GDM1 (cell line): Measurements from ENCODE around the gene DENND4C.
"Not testable (repeated sequence)": the region's sequence is repeated elsewhere in the genome, so short reads cannot be mapped to it uniquely, and the experiment has no call there.

ENCODE experiments used
- DNase-seq: peaks from one replicate; lab custom pipeline; 2025; lab: John Stamatoyannopoulos, UW

DENND4C gene

DNA sequence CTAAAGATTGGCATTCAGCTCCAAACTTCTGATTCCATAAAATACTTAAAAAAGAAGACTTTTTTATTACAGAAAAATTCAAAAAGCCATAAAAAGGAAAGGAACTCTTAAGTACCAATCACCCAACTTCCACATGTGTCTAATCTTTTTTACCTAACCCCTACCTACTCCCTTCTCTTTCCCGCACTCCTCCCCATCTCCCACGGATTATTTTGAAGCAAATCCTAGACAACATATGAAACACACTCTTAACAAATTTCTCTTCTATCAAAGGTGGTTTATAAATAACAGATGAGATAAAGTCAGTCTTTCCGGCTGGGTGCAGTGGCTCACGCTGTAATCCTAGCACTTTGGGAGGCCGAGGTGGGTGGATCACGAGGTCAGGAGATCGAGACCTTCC lies 5.9 kb upstream of the DENND4C start:
- DNase-seq, result no peak

DNA sequence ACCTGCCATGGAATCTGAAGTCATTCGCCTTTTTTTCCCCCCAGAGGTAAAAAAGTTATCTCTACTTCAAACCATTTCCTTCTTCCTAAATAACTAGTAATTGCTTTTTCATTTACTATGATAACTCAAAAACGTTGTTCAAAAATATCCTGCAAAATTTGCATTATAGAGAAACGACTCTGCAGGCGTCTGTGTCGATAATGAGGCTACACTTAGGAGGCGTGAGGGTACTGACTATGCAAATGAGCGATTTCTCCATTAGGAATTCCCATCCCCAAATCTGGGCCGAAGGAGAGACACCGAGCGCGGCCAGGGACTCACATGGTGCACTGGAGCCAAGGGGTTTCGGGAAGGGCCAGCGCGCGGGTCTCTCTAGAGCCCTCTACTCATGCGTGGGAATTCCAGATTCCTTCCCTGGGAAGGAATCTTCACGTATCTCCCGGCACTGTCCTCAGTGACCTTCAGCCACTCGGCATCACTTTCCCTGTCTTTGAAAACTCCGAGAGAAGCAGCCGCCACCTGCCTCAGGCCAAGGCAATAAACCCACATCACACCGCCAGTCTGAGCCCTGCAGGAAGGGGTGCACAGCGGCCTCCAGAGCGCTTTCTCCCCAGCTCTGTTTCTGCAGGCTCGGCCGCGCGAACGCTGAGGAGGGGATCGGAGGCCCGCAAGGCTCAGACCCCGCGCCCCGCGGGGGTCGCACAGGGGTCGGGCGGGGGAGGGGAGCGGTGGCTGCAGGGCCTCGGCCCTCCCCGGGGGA lies 718 bp upstream of the DENND4C start:
- DNase-seq, result no peak

DNA sequence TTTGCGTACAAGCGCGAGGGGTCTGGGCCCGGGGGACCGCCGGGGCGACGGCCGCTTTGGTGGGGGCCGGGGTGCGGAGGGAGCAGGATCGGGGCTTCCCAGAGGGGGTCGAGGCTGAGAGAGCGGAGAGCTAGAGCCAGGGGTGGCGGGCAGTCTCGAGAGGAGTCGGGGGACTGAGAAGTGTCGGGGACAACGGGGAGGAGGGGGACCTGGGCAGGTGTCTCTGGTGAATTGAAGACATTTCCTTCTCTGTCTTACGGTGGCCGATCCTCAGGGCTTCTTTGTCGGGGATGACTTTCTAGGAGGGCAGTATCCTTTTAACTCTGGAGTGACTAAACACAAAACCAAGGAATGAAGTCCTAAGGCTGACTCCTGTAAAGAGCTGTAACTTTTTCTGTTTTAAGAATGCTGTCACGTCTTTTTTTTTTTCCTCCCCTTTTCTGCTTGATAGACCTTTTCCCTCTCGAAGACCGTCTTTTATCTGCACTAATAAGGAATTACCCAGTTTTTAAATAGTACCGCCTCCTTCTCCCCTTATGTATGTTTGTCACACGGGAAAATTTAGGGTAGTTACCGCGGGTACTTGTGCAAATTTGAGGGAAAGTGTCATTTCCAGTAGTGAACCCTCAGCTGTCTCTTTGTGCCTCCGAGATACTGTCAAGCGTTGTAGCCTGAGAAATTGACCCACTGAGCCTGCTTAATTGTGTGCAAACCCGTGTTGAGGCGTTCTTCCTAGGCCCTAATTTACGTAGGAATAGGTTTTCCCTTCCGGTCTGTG lies 822 bp downstream of the DENND4C start:
- DNase-seq, result no peak

DNA sequence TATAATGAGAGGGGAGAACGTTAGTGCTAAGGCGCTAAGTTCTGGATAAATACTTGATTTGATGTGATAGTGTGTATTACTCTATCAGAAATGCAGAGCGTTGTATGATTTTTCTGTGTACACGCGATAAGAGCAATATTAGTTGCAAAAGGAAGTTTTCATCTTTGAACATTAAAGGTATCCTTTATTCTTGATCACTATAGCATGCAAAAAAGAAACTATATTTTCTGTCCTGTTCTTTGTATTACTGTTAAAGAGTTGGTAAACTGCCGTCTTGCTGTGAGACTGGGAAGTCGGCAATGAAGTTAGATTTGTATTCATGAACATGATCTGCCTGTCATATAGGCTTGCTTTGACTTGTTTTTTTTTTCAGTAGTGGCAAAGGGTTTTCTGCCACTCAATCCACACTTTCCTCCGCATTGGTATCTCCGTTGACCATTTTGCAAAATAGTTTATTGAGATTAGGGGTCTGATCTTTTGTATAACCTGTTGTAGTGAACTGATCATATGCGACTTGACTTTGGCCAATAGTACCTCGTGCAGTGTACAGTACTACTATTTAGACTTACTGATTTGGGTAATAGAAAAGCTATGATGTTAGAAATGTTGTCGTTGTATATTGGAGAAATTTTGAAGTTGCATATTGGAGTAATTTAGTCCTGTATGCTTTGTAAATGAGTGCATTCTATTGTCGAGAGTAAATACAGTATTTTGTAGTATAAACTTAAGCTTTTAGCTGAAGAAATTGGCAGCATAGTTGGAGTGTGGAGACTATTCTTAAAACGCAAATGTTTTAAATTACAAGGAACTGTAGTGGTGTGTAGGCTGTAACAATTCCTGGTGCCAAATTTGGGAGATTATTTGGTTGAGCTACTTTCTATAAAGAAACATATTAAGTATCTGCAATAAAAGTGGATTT lies 1.7 kb downstream of the DENND4C start:
- DNase-seq, result no peak

DNA sequence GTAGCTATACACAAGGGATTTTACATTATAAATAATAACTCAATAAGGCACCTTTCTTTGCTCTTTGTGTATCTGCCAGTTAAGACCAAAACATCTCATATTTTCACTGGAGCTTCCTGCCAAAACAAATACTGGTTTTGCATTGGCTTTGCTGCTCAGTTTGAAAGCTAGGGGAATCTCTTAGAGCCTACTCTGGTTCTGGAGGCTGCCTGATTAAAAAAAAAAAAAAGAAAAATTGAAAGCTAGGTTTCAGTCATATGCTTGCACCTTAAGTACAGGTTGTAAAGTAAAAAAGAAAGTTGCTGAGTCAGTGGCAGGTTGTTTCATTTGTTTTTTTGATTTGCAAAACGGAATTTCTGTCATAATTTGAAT lies 2.3 kb downstream of the DENND4C start:
- DNase-seq, result no peak

DNA sequence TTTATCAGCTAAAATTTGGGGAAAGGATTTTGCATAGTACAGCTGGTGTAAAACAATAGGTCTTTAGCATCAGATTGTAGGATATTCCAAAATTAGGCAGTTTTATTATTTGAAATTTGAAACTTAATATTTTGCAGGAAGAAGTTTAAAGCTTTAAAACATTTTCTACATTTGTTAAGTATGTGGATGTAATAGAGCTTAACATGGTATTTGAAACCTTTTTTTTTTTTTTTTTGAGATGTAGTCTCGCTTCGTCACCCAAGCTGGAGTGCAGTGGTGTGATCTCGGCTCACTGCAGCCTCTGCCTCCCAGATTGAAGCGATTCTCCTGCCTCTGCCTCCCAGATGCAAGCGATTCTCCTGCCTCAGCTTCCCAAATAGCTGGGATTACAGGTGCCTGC lies 2.9 kb downstream of the DENND4C start:
- no peak for DNase-seq

DNA sequence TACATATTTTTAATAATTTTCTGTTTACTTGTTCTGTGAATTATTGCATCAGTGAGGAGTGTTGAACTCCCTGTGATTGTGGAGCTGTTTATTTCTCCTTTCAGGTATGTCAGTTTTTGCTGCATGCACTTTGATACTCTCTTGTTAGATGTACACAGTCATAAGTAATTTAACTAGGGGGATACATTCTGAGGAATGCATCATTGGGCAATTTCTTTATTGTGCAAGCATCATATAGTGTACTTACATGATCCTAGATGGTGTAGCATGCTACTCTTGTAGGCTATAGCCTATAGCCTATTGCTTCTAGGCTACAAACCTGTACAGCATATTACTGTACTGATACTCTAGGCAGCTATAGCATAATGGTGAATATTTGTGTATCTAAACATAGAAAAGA lies 9.5 kb downstream of the DENND4C start:
- DNase-seq, result no peak

DNA sequence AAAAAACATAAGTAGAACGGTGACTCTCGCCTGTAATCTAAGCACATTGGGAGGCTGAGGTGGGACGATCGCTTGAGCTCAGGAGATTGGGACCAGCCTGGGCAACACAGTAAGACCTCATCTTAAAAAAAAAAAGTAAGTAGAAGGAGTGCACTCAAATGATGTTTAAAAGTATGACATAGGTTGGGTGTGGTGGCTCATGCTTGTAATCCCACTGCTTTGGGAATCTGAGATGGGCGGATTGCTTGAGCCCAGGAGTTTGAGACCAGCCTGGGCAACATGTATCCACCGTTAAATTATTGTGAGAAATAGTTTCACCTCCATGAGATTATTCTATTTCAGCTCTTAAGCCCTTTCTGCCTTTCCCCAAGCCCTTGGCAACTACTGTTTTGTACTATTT lies 11.2 kb downstream of the DENND4C start:
- no peak for DNase-seq

DNA sequence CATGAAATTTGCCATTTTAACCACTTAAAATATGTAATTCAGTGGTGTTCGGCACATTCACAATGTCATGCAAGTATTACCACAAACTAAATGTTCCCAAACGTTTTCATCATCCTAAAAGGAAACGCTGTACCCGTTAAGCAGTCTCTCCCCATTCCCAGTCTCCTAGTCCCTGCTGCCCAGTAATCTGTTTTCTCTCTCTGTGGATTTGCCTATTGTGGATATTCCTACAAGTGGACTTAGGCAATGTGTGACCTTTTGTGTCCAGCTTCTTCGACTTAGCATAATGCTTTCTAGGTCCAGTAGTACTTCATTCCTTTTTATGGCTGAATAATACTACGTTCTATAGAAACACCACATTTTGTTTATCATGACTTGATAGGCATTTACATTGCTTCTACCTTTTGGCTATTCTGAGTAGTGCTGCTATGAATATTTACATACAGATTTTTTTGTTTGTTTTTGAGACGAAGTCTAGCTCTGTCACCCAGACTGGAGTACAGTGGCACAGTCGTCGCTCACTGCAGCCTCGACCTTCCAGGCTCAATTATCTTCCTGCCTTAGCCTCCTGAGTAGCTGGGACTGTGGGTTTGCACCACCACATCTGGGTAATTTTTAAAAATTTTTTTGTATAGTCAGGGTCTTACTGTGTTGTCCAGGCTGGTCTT lies 13.0 kb downstream of the DENND4C start:
- DNase-seq, result no peak

DNA sequence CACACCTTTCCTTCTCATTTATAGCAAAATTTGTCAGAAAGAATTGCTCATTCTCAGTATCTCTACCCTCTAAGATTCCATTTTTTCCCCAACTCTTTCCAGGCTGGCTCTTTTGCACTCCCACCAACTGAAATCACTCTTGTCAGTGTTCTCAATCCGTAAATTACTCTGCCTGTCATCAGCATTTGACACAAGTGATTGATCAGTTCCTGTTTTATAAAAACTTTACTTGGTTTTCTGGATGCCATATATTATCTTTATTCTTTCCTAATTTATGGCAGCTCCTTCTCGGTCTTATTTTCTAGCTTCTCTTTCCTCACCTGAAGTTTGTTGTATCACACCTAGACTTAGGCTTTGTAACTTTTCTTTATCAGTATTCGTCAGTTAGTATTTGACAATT lies 16.4 kb downstream of the DENND4C start:
- DNase-seq, result no peak

DNA sequence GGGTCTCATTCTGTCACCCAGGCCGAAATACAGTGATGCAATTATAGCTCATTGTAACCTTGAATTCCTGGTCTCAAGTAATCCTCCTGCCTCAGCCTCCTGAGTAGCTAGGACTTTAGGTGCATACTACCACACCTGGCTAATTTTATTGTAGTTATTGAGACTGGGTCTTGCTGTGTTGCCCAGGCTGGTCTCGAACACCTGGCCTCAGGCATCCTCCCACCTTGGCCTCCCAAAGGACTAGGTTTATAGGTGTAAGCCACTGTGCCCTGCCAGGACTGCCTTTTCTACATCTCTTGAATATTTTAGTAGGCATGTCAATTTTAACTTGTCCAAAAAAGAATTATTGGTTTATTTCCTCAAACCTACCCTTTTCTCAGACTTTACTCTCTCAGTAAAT lies 16.9 kb downstream of the DENND4C start:
- DNase-seq, result no peak

DNA sequence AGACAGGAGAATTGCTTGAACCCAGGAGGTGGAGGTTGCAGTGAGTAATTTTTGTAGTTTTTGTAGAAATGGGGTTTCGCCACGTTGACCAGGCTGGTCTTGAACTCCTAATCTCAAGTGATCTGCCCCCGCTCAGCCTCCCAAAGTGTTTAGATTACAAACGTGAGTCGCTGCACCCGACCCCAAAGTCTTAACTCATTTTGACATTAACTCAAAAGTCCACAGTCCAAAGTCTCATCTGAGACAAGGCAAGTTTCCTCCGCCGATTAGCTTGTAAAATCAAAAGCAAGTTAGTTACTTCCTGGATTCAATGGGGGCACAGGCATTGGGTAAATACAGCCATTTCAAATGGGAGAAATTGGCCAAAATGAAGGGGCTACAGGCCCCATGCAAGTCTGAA lies 19.9 kb downstream of the DENND4C start:
- not testable (repeated sequence) for DNase-seq

DNA sequence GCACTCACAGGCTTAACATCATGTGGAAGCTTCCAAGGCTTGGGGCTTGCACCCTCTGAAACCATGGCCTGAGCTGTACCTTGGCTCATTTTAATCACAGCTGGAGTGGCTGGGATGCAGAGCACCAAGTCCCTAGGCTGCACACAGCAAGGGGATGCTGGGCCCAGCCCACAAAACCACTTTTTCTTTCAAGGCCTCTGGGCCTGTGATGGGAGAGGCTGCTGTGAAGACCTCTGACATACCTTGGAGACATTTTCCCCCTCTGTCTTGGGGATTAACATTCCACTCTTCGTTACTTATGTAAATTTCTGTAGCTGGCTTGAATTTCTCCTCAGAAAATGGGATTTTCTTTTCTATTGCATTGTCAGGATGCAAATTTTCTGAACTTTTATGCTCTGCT lies 20.7 kb downstream of the DENND4C start:
- DNase-seq, result not testable (repeated sequence)

DNA sequence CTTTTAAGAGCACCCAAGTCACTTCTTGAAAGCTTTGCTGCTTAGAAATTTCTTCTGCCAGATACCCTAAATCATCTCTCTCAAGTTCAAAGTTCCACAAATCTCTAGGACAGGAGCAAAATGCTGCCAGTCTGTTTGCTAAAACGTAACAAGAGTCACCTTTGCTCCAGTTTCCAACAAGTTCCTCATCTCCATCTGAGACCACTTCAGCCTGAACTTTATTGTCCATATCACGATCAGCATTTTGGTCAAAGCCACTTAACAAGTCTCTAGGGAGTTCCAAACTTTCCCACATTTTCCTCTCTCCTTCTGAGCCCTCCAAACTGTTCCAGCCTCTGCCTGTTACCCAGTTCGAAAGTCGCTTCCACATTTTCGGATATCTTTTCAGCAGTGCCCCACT lies 21.1 kb downstream of the DENND4C start:
- not testable (repeated sequence) for DNase-seq

DNA sequence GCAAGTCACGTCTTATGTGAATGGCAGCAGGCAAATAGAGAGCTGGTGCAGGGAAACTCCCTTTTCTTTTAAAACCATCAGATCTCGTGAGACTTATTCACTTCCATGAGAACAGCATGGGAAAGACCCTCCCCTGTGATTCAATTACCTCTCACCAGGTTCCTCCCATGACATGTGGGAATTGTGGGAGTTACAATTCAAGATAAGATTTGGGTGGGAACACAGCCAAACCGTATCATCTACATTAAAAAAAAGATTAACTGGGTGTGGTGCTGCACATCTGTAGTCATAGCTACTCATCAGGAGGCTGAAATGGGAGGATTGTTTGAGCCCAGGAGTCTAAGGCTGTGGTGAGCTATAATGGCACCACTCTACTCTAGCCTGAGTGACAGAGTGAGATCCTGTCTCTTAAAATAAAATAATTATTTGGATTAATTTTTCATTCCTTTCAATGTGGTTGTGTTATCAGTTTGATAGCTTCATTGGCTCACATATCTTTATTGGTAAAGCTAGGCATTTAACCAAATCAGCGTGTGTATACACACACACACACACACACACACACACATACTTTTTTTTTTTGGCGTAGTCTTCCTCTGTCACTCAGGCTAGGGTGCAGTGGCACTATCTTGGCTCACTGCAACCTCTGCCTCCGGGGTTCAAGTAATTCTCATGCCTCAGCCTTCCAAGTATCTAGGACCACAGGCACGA lies 21.8 kb downstream of the DENND4C start:
- no peak for DNase-seq

DNA sequence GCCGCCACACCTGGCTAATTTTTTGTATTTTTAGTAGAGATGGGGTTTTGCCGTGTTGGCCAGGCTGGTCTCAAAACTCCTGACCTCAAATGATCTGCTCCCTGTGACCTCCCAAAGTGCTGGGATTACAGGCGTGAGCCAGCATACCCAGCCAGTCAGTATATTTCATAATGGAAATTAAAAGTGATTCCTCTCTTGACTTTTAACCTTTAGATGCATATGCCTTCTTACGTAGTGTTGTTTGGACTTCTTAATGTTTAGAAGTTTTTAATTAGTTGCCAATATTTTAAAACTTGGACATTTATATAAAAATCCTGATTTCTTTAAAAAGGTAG lies 22.4 kb downstream of the DENND4C start:
- DNase-seq, result no peak

DNA sequence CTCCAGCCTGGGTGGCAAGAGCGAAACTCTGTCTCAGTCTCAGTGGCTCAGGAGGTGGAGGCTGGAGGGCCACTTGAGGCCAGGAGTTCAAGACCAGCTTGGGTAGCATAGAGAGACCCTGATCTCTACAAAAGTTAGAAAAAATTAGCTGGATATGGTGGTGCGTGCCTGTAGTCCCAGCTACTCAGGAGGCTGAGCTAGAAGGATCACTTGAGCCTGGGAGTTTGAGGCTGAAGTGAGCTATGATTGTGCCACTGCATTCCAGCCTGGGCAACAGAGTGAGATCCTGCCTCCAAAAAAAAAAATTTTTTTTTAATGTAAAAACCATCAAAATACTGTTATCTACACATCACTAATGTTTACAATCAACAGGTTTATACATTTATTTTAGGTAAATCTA lies 24.6 kb downstream of the DENND4C start:
- no peak for DNase-seq

DNA sequence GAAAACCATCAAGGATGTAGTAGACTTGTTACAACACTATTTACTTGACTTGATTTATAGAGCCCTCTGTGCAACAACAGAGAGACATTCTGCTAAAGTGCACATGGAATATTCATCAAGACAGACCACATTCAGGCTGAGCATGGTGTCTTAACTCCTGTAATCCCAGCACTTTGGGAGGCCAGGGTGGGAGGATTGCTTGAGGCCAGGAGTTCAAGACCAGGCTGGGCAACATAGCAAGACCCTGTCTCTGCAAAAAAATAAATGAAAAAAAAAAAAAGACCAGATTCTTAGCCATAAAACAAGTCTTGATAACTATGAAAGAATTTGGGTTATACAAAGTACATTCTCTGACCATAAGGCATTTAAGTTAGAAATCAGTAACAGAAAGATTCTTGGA lies 25.3 kb downstream of the DENND4C start:
- no peak for DNase-seq

DNA sequence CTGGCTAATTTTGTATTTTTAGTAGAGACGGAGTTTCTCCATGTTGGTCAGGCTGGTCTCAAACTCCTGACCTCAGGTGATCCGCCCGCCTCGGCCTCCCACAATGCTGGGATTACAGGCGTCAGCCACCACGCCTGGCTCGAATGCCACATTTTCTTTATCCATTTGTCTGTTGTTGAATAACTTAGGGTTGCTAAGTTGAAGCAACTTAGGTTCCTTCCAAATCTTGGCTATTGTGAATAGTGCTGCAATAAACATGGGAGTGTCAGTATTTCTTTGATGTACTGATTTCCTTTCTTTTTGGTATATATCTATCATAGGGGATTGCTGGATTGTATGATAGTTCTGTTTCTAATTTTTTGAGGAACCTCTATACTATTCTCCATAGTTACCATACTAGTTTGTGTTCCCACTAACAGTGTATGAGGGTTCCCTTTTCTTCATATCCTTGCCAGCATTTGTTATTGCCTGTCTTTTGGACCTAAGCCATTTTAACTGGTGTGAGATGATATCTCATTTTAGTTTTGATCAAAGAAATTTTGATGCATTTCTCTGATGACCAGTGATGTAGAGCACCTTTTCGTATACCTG lies 29.3 kb downstream of the DENND4C start:
- DNase-seq, result not testable (repeated sequence)

DNA sequence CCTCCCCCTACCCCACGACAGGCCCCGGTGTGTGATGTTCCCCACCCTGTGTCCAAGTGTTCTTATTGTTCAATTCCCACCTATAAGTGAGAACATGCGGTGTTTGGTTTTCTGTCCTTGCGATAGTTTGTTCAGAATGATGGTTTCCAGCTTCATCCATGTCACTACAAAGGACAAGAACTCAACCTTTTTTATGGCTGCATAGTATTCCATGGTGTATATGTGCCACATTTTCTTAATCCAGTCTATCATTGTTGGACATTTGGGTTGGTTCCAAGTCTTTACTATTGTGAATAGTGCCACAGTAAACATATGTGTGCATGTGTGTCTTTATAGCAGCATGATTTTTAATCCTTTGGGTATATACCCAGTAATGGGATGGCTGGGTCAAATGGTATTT lies 35.1 kb downstream of the DENND4C start:
- not testable (repeated sequence) for DNase-seq

DNA sequence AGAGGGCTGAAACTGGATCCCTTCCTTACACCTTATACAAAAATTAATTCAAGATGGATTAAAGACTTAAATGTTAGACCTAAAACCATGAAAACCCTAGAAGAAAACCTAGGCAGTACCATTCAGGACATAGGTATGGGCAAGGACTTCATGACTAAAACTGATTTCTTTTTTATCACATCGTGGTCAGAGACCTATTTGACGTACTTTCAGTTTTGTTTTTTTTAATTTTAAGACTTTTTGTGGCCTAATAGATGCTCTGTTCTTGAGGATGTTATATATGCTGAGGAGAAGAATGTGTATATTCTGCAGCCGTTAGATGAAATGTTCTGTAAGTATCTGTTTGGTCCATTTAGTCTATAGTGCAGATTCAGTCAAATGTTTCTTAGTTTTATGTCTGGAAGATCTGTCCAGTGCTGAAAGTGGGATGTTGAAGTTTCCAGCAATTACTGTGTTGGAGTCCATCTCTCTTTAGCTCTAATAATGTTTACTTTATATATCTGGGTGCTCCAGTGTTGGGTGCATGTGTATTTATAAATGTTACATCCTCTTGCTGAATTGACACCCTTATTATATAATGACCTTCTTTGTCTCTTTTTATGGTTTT lies 36.4 kb downstream of the DENND4C start:
- DNase-seq, result not testable (repeated sequence)
